HG03378 (cell line): ENCODE data around the gene GCNA.
"Not testable (repeated sequence)": the region's sequence is repeated elsewhere in the genome, so short reads cannot be mapped to it uniquely, and the experiment has no call there.

Experiments used
- ATAC-seq: cut with Tn5 transposase; IDR thresholded peaks from one replicate; pipeline ENCODE4 v1.9.1; 2021; ENCODE audit warnings: mild to moderate bottlenecking, moderate library complexity; ENCODE audit not compliant: unreplicated experiment

The GCNA gene

DNA sequence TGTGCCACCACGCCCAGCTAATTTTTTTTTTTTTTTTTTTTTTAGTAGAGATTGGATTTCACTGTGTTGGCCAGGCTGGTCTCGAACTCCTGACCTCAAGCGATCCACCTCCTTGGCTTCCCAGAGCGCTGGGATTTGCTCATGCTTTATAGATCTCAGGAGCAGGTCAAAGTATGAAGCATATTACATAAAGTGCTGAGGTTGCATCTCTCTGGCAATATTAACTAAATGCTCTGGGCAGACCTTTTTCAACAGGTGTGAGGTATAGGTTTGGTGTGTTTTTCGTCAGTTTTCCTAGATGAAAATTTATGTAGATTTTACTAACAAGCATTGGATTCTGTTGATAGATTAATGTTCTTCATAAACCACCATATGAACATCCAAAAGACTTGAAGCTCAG is 19.3 kb upstream of the GCNA start:
- ATAC-seq = no peak

DNA sequence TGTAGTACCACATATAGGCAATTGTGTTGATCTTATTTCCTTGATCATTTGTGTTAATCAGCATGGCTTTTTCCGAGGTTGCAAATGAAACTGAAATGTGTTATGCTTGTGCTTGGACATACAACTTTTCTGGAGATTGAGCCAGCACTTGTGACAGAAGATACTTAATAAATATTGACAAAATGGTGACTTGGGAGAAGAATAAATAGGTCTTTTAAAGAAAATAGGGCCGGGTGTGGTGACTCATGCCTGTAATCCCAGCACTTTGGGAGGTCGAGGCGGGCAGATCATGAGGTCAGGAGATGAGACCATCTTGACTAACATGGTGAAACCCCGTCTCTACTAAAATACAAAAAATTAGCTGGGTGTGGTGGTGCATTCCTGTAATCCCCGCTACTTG is 18.5 kb upstream of the GCNA start:
- not testable (repeated sequence) for ATAC-seq

DNA sequence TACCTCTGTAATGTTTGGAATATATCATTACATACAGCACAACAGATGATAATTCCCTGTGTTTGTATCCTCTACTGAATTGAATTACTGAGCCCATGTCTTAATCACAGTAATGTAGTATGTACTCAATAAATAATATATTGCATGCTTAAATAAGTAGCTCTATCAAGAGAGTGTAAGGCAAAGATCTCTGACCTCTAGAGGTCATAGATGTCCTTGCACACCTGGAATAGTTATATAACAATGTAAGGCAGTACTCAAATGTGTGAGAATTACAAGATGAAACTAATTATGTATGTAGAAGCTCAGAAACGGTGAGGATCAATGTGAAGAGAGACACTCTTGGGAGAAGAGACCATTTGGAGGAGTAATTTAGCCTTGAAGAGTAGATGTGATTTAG is 14.3 kb upstream of the GCNA start:
- no peak for ATAC-seq

- no peak for ATAC-seq
Observed at GRCh38 chrX:71565474-71566041, 12.7 kb upstream of the GCNA start.

DNA sequence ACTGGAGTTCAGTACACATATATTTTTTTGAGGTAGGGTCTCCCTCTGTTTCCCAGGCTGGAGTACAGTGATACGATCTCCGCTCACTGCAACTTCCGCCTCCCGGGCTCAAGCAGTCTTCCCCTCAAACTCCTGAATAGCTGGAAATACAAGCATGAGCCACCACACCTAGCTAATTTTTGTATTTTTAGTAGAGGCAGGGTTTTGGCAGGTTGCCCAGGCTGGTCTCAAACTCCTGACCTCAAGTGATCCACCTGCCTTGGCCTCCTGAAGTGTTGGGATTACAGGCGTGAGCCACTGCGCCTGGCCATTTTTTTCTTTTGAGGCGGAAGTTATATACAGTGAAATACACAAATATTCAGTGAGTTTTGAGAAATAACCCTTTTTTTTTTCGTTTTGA is 6.8 kb upstream of the GCNA start:
- ATAC-seq = not testable (repeated sequence)

DNA sequence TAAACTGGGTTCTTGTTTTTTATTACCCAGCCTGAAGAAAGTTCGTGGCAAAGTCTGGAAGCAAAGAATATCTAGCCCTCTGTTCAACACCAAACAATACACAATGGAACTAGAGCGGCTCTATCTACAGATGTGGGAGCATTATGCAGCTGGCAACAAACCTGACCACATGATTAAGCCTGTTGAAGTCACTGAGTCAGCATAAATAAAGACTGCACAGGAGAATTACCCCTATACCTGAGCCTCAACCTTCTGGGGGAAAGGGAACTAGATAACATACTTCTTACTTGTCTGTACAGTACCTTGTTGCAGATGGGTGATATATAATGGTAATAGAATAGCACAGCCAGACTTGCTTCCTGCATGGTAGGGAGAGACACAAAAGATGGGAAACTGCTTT is 4.6 kb upstream of the GCNA start:
- ATAC-seq = no peak

DNA sequence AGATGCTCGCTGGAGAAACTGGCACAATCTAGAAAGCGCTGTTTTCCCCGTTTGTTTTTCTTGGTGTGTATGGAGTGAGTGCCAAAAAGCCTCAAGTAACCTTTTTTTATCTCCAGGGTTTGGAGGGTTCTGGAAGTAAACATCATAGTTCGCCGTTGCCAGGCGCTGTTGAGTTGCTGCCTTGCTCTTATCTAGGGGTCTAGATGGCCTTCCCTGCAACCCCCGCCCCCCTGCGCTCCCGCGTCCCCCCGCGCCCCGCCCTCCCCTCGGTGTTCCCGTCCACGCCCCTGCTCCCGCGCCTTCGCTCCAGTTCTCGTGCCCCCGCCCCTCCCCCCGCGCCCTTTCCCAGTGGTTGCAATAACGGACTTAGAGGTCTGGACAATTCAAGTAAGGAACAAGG is 555 bp upstream of the GCNA start:
- no peak for ATAC-seq

GRCh38 chrX:71579136-71579989 is 1.1 kb downstream of the GCNA start:
- no peak for ATAC-seq

DNA sequence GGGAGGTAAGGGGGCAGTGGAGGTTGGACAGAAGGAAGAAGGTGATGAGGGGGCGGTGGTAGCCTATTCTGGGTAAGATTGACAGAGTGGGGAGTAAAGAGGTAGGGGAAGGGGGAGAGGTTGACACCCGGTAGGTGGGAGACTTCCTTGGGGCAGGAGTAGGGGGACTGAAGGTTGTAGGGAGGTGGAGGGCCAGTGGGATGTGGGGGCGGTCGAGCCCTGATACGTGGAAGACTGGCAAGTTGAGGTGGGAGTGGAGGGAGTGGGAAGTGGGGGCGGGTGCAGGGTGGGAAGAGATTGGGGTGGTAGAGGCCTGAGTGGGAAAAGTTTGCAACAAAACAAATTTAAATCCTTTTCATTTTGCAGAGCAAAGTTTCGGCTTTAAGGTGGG is 1.7 kb downstream of the GCNA start:
- no peak for ATAC-seq

DNA sequence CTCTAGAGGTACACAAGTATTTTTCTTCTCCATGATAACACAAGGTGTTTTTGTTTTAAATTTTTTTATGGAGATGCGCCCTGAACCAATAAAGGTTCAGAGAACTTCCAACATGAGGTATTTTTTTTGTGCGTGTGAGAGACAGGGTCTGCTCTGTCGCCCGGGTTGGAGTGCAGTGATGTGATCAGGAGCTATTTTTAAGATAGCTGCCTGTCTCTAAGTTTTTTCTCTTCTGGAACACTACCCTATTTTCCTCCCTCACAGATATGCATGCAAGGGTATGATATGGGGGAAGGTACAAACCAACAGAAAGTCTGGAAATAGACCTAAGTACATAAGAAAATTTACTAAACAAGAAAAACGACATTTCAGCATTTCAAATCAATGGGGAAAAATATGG is 3.0 kb downstream of the GCNA start:
- ATAC-seq = no peak

DNA sequence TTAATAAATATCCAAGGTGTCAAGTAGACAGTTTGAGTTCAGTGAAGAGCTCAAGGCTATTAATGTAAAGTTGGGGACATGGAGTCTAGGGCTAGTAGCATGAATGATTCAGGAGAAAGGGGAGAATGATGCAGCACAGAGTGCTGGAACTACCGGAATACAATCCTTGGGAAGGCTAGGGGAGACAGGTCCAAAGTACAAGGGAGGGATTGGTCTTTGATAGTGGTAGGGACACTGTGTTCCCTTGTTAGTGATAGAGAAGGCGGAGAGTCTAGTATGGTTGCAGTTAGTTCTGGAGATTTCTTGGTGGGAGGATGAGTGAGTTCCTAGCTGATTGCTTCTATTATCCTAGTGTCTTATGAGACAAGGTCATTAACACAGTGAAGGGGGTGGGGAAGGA is 8.7 kb downstream of the GCNA start:
- no peak for ATAC-seq

DNA sequence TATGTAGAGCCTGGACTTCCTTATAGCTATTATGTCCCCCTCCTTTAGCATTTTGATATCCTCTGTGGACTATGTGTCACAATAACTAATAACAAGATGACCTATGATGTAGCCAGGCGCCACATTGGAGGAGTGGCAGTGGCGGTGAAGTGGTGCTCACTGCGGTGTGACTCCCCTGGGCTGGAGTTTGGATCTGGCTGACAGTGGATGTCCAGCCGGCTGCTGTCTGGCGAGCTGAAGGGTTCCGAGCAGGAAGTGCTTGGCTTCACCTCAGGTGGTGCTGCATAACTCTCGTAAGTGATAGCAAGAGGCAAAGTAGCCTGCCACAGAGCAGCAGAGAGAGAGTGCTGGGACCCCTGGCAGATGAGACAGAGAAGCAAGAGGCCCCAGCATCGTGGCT is 15.0 kb downstream of the GCNA start:
- not testable (repeated sequence) for ATAC-seq

- ATAC-seq = no peak
Observed at GRCh38 chrX:71599965-71600364, 21.7 kb downstream of the GCNA start.

GRCh38 chrX:71603618-71604017 is 25.4 kb downstream of the GCNA start:
- ATAC-seq = no peak

DNA sequence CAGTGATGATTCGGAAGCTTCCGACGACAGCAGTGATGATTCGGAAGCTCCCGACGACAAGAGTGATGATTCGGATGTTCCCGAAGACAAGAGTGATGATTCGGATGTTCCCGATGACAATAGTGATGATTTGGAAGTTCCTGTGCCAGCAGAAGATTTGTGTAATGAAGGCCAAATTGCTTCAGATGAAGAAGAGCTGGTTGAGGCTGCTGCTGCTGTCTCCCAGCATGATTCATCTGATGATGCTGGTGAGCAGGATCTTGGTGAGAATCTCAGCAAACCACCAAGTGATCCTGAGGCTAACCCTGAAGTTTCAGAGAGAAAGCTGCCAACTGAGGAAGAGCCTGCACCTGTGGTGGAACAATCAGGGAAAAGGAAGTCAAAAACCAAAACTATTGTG is 25.9 kb downstream of the GCNA start:
- no peak for ATAC-seq

GRCh38 chrX:71604796-71605568 is 26.7 kb downstream of the GCNA start:
- no peak for ATAC-seq

- ATAC-seq = no peak
Observed at GRCh38 chrX:71606536-71607216, 28.4 kb downstream of the GCNA start.

DNA sequence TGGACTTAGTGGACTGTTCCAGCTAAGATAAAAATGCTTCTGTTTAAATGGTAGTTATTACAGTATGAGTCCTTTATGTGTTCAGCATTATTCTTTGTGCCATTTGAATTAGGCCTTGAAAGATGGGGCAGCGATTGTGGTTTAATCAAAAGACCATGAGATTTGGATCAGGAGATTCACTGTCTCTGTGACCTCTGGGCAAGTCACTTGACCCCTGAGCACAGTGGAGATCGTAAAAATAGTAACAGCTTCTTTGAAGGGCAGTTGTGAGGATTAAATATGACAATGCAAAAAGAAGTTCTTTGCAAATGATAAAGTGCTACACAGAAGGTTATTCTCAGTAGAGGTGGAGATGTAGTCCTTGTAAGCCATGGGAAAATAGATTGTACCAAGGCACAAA is 29.3 kb downstream of the GCNA start:
- no peak for ATAC-seq

- no peak for ATAC-seq
Observed at GRCh38 chrX:71609095-71609750, 31.0 kb downstream of the GCNA start.

DNA sequence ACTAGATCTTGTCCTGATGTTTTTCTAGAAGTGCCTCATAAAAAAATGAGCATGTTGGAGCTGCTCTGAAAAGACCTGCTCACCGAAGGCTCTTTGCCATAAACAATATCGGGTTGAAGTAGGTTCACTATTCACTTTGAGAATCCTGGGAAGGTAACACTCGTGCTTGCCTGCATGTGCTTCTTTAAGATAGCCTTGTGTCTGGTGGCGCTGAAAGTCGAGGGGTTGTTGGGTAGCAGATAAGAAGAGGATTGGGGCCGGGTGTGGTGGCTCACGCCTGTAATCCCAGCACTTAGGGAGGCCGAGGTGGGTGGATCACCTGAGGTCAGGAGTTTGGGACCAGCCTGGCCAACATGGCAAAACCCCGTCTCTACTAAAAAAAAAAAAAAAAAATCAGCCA is 33.5 kb downstream of the GCNA start:
- not testable (repeated sequence) for ATAC-seq

DNA sequence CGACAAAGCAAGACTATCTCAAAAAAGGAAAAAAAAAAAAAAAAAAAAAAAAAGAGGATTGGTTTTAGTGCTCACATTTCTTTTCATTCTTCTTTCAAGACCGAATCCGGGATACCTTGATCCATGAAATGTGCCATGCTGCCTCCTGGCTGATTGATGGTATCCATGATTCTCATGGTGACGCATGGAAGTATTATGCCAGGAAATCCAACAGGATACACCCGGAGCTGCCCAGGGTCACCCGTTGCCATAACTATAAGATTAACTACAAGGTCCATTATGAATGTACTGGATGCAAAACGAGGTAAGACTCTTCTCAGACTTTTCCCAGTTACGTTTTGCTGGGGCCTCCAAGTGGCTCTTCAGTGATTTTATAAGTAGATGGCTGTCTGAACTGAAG is 34.0 kb downstream of the GCNA start:
- no peak for ATAC-seq
